GM23338 (cell line): ENCODE measurements around the gene CCDC187. TPM values are rescaled to one million over a fixed set of nuclear protein-coding genes. Genes with fewer than 3 reads are reported as not detected.

Source experiments
- ATAC-seq: fragments of 200-7000 bp; cut with Tn5 transposase; 3 replicates; pipeline ENCODE4 v1.9.1; 2020
- DNase-seq: peaks from one replicate; pipeline ENCODE4 v3.0.0-alpha.2; 2015; ENCODE audit warnings: low spot score
- H2AFZ ChIP-seq: fragments of 200-600 bp; sonication (generic); 2 replicates; pipeline ENCODE4 v1.8.0; 2016; ENCODE audit warnings: antibody characterized with exemption, mild to moderate bottlenecking, moderate library complexity
- H3F3A ChIP-seq: fragments of 200-600 bp; sonication (generic); replicated peaks from 2 replicates; pipeline ENCODE4 v1.8.0; 2017; ENCODE audit warnings: antibody characterized with exemption, mixed run types, low read depth
- H3K27ac ChIP-seq: fragments of 200-600 bp; sonication (generic); 2 replicates; pipeline ENCODE4 v1.6.1; 2016; ENCODE audit warnings: low read depth
- H3K27me3 ChIP-seq: fragments of 200-600 bp; sonication (generic); 2 replicates; pipeline ENCODE4 v1.8.0; 2016; ENCODE audit warnings: mild to moderate bottlenecking, mixed run types, moderate library complexity; ENCODE audit not compliant: insufficient read depth
- H3K36me3 ChIP-seq: fragments of 200-600 bp; sonication (generic); 2 replicates; pipeline ENCODE4 v1.8.0; 2016; ENCODE audit warnings: mild to moderate bottlenecking; ENCODE audit not compliant: insufficient read depth
- H3K4me1 ChIP-seq: fragments of 200-600 bp; sonication (generic); 2 replicates; pipeline ENCODE4 v1.8.0; 2016; ENCODE audit warnings: mild to moderate bottlenecking, moderate library complexity; ENCODE audit not compliant: insufficient read depth
- H3K4me2 ChIP-seq: fragments of 200-600 bp; sonication (generic); 2 replicates; pipeline ENCODE4 v1.7.1; 2017; ENCODE audit warnings: mixed run types
- H3K4me3 ChIP-seq: fragments of 200-600 bp; sonication (generic); 2 replicates; pipeline ENCODE4 v1.6.1; 2016; ENCODE audit warnings: mixed run types
- H3K79me2 ChIP-seq: fragments of 200-600 bp; sonication (generic); replicated peaks from 2 replicates; pipeline ENCODE4 v1.8.0; 2017; ENCODE audit warnings: mild to moderate bottlenecking; ENCODE audit not compliant: insufficient read depth
- H3K9me2 ChIP-seq: fragments of 200-600 bp; sonication (generic); 2 replicates; pipeline ENCODE4 v1.8.0; 2017; ENCODE audit not compliant: insufficient read depth
- H4K20me1 ChIP-seq: fragments of 200-600 bp; sonication (generic); replicated peaks from 2 replicates; pipeline ENCODE4 v1.8.0; 2017; ENCODE audit warnings: mild to moderate bottlenecking; ENCODE audit not compliant: insufficient read depth
- H3K27ac Mint-ChIP-seq: 2 replicates; pipeline ENCODE4 v1.8.0; 2020; ENCODE audit warnings: inconsistent platforms, mild to moderate bottlenecking, moderate library complexity, mixed read lengths
- H3K27me3 Mint-ChIP-seq: 3 replicates; pipeline ENCODE4 v1.8.0; 2022; ENCODE audit warnings: low read depth, mild to moderate bottlenecking, moderate library complexity, mixed read lengths, inconsistent platforms; ENCODE audit not compliant: insufficient read depth, poor library complexity
- H3K36me3 Mint-ChIP-seq: 3 replicates; pipeline ENCODE4 v1.8.0; 2021; ENCODE audit warnings: low read depth, mild to moderate bottlenecking, inconsistent platforms, moderate library complexity, mixed read lengths
- H3K4me1 Mint-ChIP-seq: 3 replicates; pipeline ENCODE4 v1.8.0; 2020; ENCODE audit warnings: mild to moderate bottlenecking, inconsistent platforms, mixed read lengths
- H3K4me3 Mint-ChIP-seq: 3 replicates; pipeline ENCODE4 v1.8.0; 2021; ENCODE audit warnings: moderate library complexity, mild to moderate bottlenecking, inconsistent platforms, mixed read lengths
- H3K9me3 Mint-ChIP-seq: 3 replicates; pipeline ENCODE4 v1.8.0; 2020; ENCODE audit warnings: moderate library complexity, mild to moderate bottlenecking, inconsistent platforms, mixed read lengths
- CREB1 ChIP-seq: fragments of 250-450 bp; sonication (Bioruptor Pico); IDR thresholded peaks from 2 replicates; pipeline ENCODE4 v1.5.0; 2020; ENCODE audit warnings: low read depth, mild to moderate bottlenecking, moderate library complexity
- CTCF ChIP-seq, 2 experiments: fragments of 200-600 bp in 1 of 2; sonication (generic) in 1 of 2; conservative IDR thresholded peaks; 2 replicates each; pipeline versions ENCODE4 v1.5.1 to v1.6.1; 2016 to 2017; ENCODE audit warnings: antibody characterized with exemption in 2 of 2, low read depth in 2 of 2, mild to moderate bottlenecking in 2 of 2, moderate library complexity in 1 of 2
- ETS1 ChIP-seq: IDR thresholded peaks from 2 replicates; pipeline ENCODE4 v1.6.1; 2016; ENCODE audit warnings: antibody characterized with exemption
- EZH2 ChIP-seq: fragments of 200-600 bp; sonication (generic); IDR thresholded peaks from one replicate; pipeline ENCODE4 v1.8.0; 2017; ENCODE audit warnings: antibody characterized with exemption, mild to moderate bottlenecking, low read depth; ENCODE audit not compliant: unreplicated experiment
- EZH2phosphoT487 ChIP-seq: fragments of 200-600 bp; sonication (generic); IDR thresholded peaks from one replicate; pipeline ENCODE4 v1.8.1; 2018; ENCODE audit warnings: antibody characterized with exemption; ENCODE audit not compliant: unreplicated experiment
- JUNB ChIP-seq: IDR thresholded peaks from one replicate; pipeline ENCODE4 v1.6.1; 2016; ENCODE audit warnings: antibody characterized with exemption; ENCODE audit not compliant: unreplicated experiment
- NANOG ChIP-seq: IDR thresholded peaks from 2 replicates; pipeline ENCODE4 v1.6.1; 2016; ENCODE audit warnings: antibody characterized with exemption, borderline replicate concordance
- REST ChIP-seq: IDR thresholded peaks from one replicate; pipeline ENCODE4 v1.6.1; 2018; ENCODE audit warnings: antibody characterized with exemption; ENCODE audit not compliant: unreplicated experiment
- STAT1 ChIP-seq: IDR thresholded peaks from one replicate; pipeline ENCODE4 v1.6.1; 2016; ENCODE audit warnings: antibody characterized with exemption; ENCODE audit not compliant: unreplicated experiment
- ZNF114 ChIP-seq: fragments of 250-450 bp; sonication (Bioruptor Pico); IDR thresholded peaks from 2 replicates; pipeline ENCODE4 v1.5.0; 2020; ENCODE audit warnings: mild to moderate bottlenecking, moderate library complexity
- ZNF462 ChIP-seq: fragments of 250-450 bp; sonication (Bioruptor Pico); IDR thresholded peaks from 2 replicates; pipeline ENCODE4 v1.5.0; 2020; ENCODE audit warnings: mild to moderate bottlenecking, moderate library complexity
- polyA plus RNA-seq: library from polyadenylated mRNA; unstranded; fragments of >200 nt; fragmentation: Nextera tagmentation; extraction: Ambion mirVana; gene quantifications from 2 replicates; pipeline ENCODE4 v1.2.1, GENCODE V29; 2016
- total RNA-seq: library from RNA; depleted of rRNA; stranded (reverse); fragments of >200 nt; shearing (Covaris generic); gene quantifications from 2 replicates; pipeline ENCODE4 v1.2.3, GENCODE V29; 2014

Gene CCDC187
- total and polyA plus RNA-seq, 2 experiments from 2014 or later: 0.14 TPM; not detected in 1

- ATAC-seq: peak; percentile 20
These were observed 7.4 kb upstream of the CCDC187 start for GRCh38 chr9:136311051-136312008.

More at GRCh38 chr9:136311051-136312008, 7.4 kb upstream of the CCDC187 start:
- Histone ChIP-seq H3K4me2 (no peak overlapping the region), H4K20me1 (no peaks in the 10 kb centered on the region), H3F3A (peaks cover 22% of the 10 kb centered on the region), H3K4me1 (no peaks in the 10 kb centered on the region), H3K27ac (no peak overlapping the region), H3K27me3 (no peaks in the 10 kb centered on the region), H3K9me2 (no peaks in the 10 kb centered on the region), H3K79me2 (no peaks in the 10 kb centered on the region), H3K4me3 (no peak overlapping the region), H2AFZ (no peak overlapping the region), H3K36me3 (no peaks in the 10 kb centered on the region)
- peaks cover 13% of the 10 kb centered on the region for H3K9me3 Mint-ChIP-seq
- TF ChIP-seq ETS1 (no peak), JUNB (no peak), ZNF114 (no peak), CREB1 (CRISPR knock-in tag) (no peak), STAT1 (no peak), CTCF (conservative IDR thresholded peaks at IDR 0.05; ENCODE audit: low read depth in 2 of 2) (no peak), REST (no peak), EZH2phosphoT487 (no peak), ZNF462 (CRISPR knock-in tag) (no peak), EZH2 (no peak), NANOG (no peak)
- H3K4me1 Mint-ChIP-seq: no peaks in the 10 kb centered on the region
- no peak for DNase-seq
- H3K27ac Mint-ChIP-seq: no peak overlapping the region
- no peaks in the 10 kb centered on the region; the same call in 2 of the 3 replicates for H3K36me3 Mint-ChIP-seq
- peaks cover 6% of the 10 kb centered on the region for H3K27me3 Mint-ChIP-seq
- no peak overlapping the region for H3K4me3 Mint-ChIP-seq
